HEK293 (cell line): ENCODE results near the gene PLXNA3.

Experiments
- CTCF ChIA-PET: fragments of 350-600 bp; formaldehyde crosslinking; extraction: SDS; loops from one replicate; lab custom pipeline; 2021; ENCODE audit warnings: antibody characterized with exemption; lab: Yijun Ruan, JAX
- POLR2A ChIA-PET: fragments of 300-600 bp; formaldehyde crosslinking; extraction: SDS; loops from one replicate; lab custom pipeline; 2020; ENCODE audit warnings: antibody characterized with exemption, inconsistent platforms; lab: Yijun Ruan, JAX
- H3K27ac ChIP-seq: fragments of 200-500 bp; sonication (Bioruptor generic); 2 replicates; pipeline ENCODE4 v1.5.1; 2014; ENCODE audit warnings: low read depth, low read length, control low read depth, inconsistent platforms; ENCODE audit errors: extremely low read depth
- H3K36me3 ChIP-seq, 2 experiments: fragments of 200-500 bp in 1 of 2; sonication (Bioruptor generic) in 1 of 2; 1 replicate in 1 of 2; 2 replicates in 1 of 2; pipeline ENCODE4 v1.5.1; 2014 to 2017; ENCODE audit warnings: inconsistent platforms in 2 of 2, low read length in 2 of 2; ENCODE audit not compliant: control insufficient read depth in 2 of 2, insufficient read depth in 1 of 2
- H3K4me1 ChIP-seq: fragments of 200-500 bp; sonication (Bioruptor generic); 2 replicates; pipeline ENCODE4 v1.5.1; 2014; ENCODE audit warnings: mild to moderate bottlenecking, low read length, inconsistent platforms; ENCODE audit not compliant: control insufficient read depth, insufficient read depth
- H3K4me3 ChIP-seq: 2 replicates; pipeline ENCODE4 v1.5.1; 2011; ENCODE audit warnings: low read depth, mild to moderate bottlenecking, control low read depth, low read length, moderate library complexity
- H3K9me3 ChIP-seq: fragments of 200-500 bp; sonication (Bioruptor generic); 2 replicates; pipeline ENCODE4 v1.5.1; 2014; ENCODE audit warnings: low read depth, low read length, inconsistent platforms; ENCODE audit not compliant: control insufficient read depth, insufficient read depth
- KLF9 ChIP-seq: fragments of 450-650 bp; formaldehyde crosslinking; IDR thresholded peaks from 2 replicates; pipeline ENCODE4 v1.5.1; 2016; ENCODE audit warnings: missing biosample characterization, missing genetic modification characterization, low read depth
- SCRT2 ChIP-seq: fragments of 450-650 bp; formaldehyde crosslinking; IDR thresholded peaks from 2 replicates; pipeline ENCODE4 v1.5.1; 2016; ENCODE audit warnings: missing biosample characterization, missing genetic modification characterization
- SETDB1 ChIP-seq: IDR thresholded peaks from one replicate; pipeline ENCODE4 v1.6.1; 2017; ENCODE audit warnings: mild to moderate bottlenecking, low read length, moderate library complexity, mixed read lengths; ENCODE audit not compliant: insufficient read length
- SP2 ChIP-seq: fragments of 450-650 bp; formaldehyde crosslinking; IDR thresholded peaks from 2 replicates; pipeline ENCODE4 v1.5.1; 2016; ENCODE audit warnings: missing biosample characterization, missing genetic modification characterization
- YY2 ChIP-seq: fragments of 450-650 bp; formaldehyde crosslinking; IDR thresholded peaks from 2 replicates; pipeline ENCODE4 v1.5.1; 2016; ENCODE audit warnings: missing biosample characterization, missing genetic modification characterization
- ZBTB17 ChIP-seq: fragments of 450-650 bp; formaldehyde crosslinking; IDR thresholded peaks from 2 replicates; pipeline ENCODE4 v1.5.1; 2016; ENCODE audit warnings: missing biosample characterization, missing genetic modification characterization
- ZBTB20 ChIP-seq: fragments of 450-650 bp; formaldehyde crosslinking; IDR thresholded peaks from 2 replicates; pipeline ENCODE4 v1.5.1; 2016; ENCODE audit warnings: missing biosample characterization, missing genetic modification characterization
- ZEB2 ChIP-seq: fragments of 450-650 bp; formaldehyde crosslinking; IDR thresholded peaks from 2 replicates; pipeline ENCODE4 v1.5.1; 2016; ENCODE audit warnings: missing biosample characterization, missing genetic modification characterization
- ZIC2 ChIP-seq: fragments of 450-650 bp; formaldehyde crosslinking; IDR thresholded peaks from 2 replicates; pipeline ENCODE4 v1.5.1; 2016; ENCODE audit warnings: missing biosample characterization, missing genetic modification characterization
- ZNF140 ChIP-seq: fragments of 450-650 bp; formaldehyde crosslinking; IDR thresholded peaks from 2 replicates; pipeline ENCODE4 v1.5.1; 2016; ENCODE audit warnings: missing biosample characterization, missing genetic modification characterization
- ZNF19 ChIP-seq: fragments of 450-650 bp; formaldehyde crosslinking; IDR thresholded peaks from 2 replicates; pipeline ENCODE4; 2016; ENCODE audit warnings: missing biosample characterization, missing genetic modification characterization, low read depth
- ZNF341 ChIP-seq: fragments of 450-650 bp; formaldehyde crosslinking; IDR thresholded peaks from 2 replicates; pipeline ENCODE4; 2016; ENCODE audit warnings: low read depth, missing biosample characterization, missing genetic modification characterization
- ZNF394 ChIP-seq: fragments of 450-650 bp; formaldehyde crosslinking; IDR thresholded peaks from 2 replicates; pipeline ENCODE4 v1.5.1; 2016; ENCODE audit warnings: missing biosample characterization, missing genetic modification characterization, mild to moderate bottlenecking, moderate library complexity, borderline replicate concordance
- ZNF501 ChIP-seq: fragments of 450-650 bp; formaldehyde crosslinking; IDR thresholded peaks from 2 replicates; pipeline ENCODE4 v1.5.1; 2016; ENCODE audit warnings: missing biosample characterization, missing genetic modification characterization
- ZNF544 ChIP-seq: fragments of 450-650 bp; formaldehyde crosslinking; IDR thresholded peaks from 2 replicates; pipeline ENCODE4 v1.5.0; 2017; ENCODE audit warnings: missing biosample characterization, missing genetic modification characterization
- ZNF571 ChIP-seq: fragments of 450-650 bp; formaldehyde crosslinking; IDR thresholded peaks from 2 replicates; pipeline ENCODE4 v1.5.0; 2017; ENCODE audit warnings: missing biosample characterization, missing genetic modification characterization
- ZNF600 ChIP-seq: fragments of 450-650 bp; formaldehyde crosslinking; IDR thresholded peaks from 2 replicates; pipeline ENCODE4 v1.5.1; 2016; ENCODE audit warnings: missing biosample characterization, missing genetic modification characterization
- ZNF768 ChIP-seq: fragments of 450-650 bp; formaldehyde crosslinking; IDR thresholded peaks from 2 replicates; pipeline ENCODE4 v1.5.1; 2018; ENCODE audit warnings: missing biosample characterization, mild to moderate bottlenecking, missing genetic modification characterization
- ZSCAN23 ChIP-seq: fragments of 450-650 bp; formaldehyde crosslinking; IDR thresholded peaks from 2 replicates; pipeline ENCODE4 v1.5.1; 2016; ENCODE audit warnings: missing biosample characterization, missing genetic modification characterization
- TF ChIP-seq, protein P1 (sequence below): fragments of 450-650 bp; formaldehyde crosslinking; IDR thresholded peaks from 2 replicates; pipeline ENCODE4 v1.5.1; 2016; ENCODE audit warnings: missing biosample characterization, missing genetic modification characterization
- TF ChIP-seq, protein P2 (sequence below): fragments of 450-650 bp; formaldehyde crosslinking; IDR thresholded peaks from 2 replicates; pipeline ENCODE4 v1.5.1; 2016; ENCODE audit warnings: missing biosample characterization, missing genetic modification characterization
- TF ChIP-seq, protein P3 (sequence below): fragments of 450-650 bp; formaldehyde crosslinking; IDR thresholded peaks from 2 replicates; pipeline ENCODE4 v1.5.1; 2017; ENCODE audit warnings: missing biosample characterization, missing genetic modification characterization
- TF ChIP-seq, protein P4 (sequence below): fragments of 450-650 bp; formaldehyde crosslinking; IDR thresholded peaks from 2 replicates; pipeline ENCODE4 v1.5.1; 2016; ENCODE audit warnings: missing biosample characterization, missing genetic modification characterization
- TF ChIP-seq, protein P5 (sequence below): fragments of 450-650 bp; formaldehyde crosslinking; IDR thresholded peaks from 2 replicates; pipeline ENCODE4 v1.5.1; 2016; ENCODE audit warnings: missing biosample characterization, missing genetic modification characterization
- TF ChIP-seq, protein P6 (sequence below): fragments of 450-650 bp; formaldehyde crosslinking; optimal IDR thresholded peaks from 2 replicates; pipeline ENCODE3; 2016; ENCODE audit warnings: missing biosample characterization, mild to moderate bottlenecking, missing genetic modification characterization

PLXNA3 gene

DNA sequence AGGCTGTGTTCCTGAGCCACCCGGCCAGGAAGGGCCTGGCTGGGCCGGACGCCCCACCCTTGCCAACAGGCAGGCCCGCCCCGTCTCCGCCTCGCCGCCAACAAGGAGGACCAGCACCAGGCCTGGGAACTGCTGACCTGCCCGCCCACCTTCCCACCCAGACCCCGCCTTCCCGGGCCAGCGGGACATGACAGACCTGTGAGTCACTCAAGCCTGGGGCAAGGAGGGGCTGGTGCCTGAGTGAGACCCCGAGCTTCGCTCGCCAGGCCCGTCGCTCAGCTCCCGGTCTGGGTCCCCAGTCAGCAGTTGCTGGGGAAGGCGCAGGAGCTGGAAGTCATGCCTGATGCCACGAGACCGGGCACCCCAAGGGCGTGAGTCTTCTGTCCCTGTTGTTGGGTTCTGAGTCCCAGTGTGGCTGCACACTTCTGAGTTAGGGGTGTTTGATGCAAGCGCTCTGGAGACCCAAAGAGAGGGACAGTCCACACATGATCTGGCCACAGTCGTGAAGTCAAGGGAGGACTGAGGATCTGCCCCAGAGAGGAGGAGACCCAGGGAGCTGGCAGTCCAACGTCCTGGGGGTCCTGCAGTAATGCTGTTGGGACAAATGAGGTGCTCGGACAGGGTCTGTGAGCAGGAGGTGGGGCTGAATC is 48.7 kb upstream of the PLXNA3 start, which contains the start of gene DNASE1L1 (continued):
- no peak for TF ChIP-seq SETDB1
- TF ChIP-seq ZNF19 (tag by site-specific recombination): no peak
- TF ChIP-seq ZNF600 (tag by site-specific recombination): peak; percentile 63; the same call in 1 of the 2 replicates
- TF ChIP-seq, all 188 proteins: peak for 9

DNA sequence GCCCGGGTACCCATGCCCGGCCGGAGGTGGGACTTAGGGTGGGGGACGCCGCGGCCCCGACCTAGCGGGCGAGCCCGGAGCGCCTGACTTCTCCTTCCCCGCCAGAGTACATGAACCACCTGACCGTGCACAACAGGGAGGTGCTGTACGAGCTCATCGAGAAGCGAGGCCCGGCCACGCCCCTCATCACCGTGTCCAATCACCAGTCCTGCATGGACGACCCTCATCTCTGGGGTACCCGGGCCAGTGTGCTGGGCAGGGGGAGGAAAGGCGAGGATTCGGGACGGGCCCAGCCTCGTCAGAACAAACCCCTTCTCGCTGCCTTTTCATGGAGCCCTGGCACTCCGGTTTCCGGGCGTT is 46.1 kb upstream of the PLXNA3 start:
- Histone ChIP-seq H3K27ac (peak overlapping the region; percentile 92), H3K4me3 (peak overlapping the region; percentile 57), H3K9me3 (no peaks in the 10 kb centered on the region)
- TF ChIP-seq ZSCAN23 (tag by site-specific recombination) (no peak), SP2 (tag by site-specific recombination) (peak; percentile 49; the same call in 1 of the 2 replicates), ZNF544 (tag by site-specific recombination) (no peak), SCRT2 (tag by site-specific recombination) (0 out of 2 replicates have a peak, but pooled peaks have one; percentile 7), ZNF341 (peak; percentile 89), ZNF140 (tag by site-specific recombination) (no peak), ZBTB17 (tag by site-specific recombination) (peak; percentile 81), ZEB2 (peak; percentile 16; the same call in 1 of the 2 replicates), ZBTB20 (tag by site-specific recombination) (peak; percentile 76), KLF9 (tag by site-specific recombination) (peak; percentile 80), ZNF394 (tag by site-specific recombination) (no peak), ZNF768 (tag by site-specific recombination) (no peak), YY2 (tag by site-specific recombination) (no peak), ZNF501 (tag by site-specific recombination) (peak; percentile 35; the same call in 1 of the 2 replicates), ZNF600 (tag by site-specific recombination) (peak; percentile 29; the same call in 1 of the 2 replicates), ZNF571 (tag by site-specific recombination) (no peak), ZIC2 (tag by site-specific recombination) (peak; percentile 42; the same call in 1 of the 2 replicates)
- TF ChIP-seq, protein P1, sequence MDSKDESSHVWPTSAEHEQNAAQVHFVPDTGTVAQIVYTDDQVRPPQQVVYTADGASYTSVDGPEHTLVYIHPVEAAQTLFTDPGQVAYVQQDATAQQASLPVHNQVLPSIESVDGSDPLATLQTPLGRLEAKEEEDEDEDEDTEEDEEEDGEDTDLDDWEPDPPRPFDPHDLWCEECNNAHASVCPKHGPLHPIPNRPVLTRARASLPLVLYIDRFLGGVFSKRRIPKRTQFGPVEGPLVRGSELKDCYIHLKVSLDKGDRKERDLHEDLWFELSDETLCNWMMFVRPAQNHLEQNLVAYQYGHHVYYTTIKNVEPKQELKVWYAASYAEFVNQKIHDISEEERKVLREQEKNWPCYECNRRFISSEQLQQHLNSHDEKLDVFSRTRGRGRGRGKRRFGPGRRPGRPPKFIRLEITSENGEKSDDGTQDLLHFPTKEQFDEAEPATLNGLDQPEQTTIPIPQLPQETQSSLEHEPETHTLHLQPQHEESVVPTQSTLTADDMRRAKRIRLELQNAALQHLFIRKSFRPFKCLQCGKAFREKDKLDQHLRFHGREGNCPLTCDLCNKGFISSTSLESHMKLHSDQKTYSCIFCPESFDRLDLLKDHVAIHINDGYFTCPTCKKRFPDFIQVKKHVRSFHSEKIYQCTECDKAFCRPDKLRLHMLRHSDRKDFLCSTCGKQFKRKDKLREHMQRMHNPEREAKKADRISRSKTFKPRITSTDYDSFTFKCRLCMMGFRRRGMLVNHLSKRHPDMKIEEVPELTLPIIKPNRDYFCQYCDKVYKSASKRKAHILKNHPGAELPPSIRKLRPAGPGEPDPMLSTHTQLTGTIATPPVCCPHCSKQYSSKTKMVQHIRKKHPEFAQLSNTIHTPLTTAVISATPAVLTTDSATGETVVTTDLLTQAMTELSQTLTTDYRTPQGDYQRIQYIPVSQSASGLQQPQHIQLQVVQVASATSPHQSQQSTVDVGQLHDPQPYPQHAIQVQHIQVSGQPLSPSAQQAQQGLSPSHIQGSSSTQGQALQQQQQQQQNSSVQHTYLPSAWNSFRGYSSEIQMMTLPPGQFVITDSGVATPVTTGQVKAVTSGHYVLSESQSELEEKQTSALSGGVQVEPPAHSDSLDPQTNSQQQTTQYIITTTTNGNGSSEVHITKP: 0 out of 2 replicates have a peak, but pooled peaks have one; percentile 9
- TF ChIP-seq, protein P2, sequence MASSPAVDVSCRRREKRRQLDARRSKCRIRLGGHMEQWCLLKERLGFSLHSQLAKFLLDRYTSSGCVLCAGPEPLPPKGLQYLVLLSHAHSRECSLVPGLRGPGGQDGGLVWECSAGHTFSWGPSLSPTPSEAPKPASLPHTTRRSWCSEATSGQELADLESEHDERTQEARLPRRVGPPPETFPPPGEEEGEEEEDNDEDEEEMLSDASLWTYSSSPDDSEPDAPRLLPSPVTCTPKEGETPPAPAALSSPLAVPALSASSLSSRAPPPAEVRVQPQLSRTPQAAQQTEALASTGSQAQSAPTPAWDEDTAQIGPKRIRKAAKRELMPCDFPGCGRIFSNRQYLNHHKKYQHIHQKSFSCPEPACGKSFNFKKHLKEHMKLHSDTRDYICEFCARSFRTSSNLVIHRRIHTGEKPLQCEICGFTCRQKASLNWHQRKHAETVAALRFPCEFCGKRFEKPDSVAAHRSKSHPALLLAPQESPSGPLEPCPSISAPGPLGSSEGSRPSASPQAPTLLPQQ (tag by site-specific recombination): 0 out of 2 replicates have a peak, but pooled peaks have one; percentile 31
- TF ChIP-seq, protein P3, sequence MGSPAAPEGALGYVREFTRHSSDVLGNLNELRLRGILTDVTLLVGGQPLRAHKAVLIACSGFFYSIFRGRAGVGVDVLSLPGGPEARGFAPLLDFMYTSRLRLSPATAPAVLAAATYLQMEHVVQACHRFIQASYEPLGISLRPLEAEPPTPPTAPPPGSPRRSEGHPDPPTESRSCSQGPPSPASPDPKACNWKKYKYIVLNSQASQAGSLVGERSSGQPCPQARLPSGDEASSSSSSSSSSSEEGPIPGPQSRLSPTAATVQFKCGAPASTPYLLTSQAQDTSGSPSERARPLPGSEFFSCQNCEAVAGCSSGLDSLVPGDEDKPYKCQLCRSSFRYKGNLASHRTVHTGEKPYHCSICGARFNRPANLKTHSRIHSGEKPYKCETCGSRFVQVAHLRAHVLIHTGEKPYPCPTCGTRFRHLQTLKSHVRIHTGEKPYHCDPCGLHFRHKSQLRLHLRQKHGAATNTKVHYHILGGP (tag by site-specific recombination): no peak
- TF ChIP-seq, protein P4, sequence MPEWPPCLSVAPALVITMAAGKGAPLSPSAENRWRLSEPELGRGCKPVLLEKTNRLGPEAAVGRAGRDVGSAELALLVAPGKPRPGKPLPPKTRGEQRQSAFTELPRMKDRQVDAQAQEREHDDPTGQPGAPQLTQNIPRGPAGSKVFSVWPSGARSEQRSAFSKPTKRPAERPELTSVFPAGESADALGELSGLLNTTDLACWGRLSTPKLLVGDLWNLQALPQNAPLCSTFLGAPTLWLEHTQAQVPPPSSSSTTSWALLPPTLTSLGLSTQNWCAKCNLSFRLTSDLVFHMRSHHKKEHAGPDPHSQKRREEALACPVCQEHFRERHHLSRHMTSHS (tag by site-specific recombination): no peak
- TF ChIP-seq, protein P5, sequence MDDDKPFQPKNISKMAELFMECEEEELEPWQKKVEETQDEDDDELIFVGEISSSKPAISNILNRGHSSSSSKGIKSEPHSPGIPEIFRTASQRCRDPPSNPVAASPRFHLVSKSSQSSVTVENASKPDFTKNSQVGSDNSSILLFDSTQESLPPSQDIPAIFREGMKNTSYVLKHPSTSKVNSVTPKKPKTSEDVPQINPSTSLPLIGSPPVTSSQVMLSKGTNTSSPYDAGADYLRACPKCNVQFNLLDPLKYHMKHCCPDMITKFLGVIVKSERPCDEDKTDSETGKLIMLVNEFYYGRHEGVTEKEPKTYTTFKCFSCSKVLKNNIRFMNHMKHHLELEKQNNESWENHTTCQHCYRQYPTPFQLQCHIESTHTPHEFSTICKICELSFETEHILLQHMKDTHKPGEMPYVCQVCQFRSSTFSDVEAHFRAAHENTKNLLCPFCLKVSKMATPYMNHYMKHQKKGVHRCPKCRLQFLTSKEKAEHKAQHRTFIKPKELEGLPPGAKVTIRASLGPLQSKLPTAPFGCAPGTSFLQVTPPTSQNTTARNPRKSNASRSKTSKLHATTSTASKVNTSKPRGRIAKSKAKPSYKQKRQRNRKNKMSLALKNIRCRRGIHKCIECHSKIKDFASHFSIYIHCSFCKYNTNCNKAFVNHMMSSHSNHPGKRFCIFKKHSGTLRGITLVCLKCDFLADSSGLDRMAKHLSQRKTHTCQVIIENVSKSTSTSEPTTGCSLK: no peak
- TF ChIP-seq, protein P6, sequence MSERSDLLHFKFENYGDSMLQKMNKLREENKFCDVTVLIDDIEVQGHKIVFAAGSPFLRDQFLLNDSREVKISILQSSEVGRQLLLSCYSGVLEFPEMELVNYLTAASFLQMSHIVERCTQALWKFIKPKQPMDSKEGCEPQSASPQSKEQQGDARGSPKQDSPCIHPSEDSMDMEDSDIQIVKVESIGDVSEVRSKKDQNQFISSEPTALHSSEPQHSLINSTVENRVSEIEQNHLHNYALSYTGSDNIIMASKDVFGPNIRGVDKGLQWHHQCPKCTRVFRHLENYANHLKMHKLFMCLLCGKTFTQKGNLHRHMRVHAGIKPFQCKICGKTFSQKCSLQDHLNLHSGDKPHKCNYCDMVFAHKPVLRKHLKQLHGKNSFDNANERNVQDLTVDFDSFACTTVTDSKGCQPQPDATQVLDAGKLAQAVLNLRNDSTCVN: peak; percentile 37
- TF ChIP-seq, all 188 proteins: peak for 13
- no peaks in the 10 kb centered on the region; the same call in 1 of the 2 replicates for H3K4me1 ChIP-seq
- peaks cover 5 to 16% of the 10 kb centered on the region in 2 experiments; a peak in 2 of 3 replicates for H3K36me3 ChIP-seq
- POLR2A ChIA-PET: interaction anchor here (0.6 to 4.0 kb wide), 10 partner anchors 10 to 136 kb away, joined by 3 to 57 read pairs (median 8); partner anchors contain the start of genes ATP6AP1, FAM50A, IKBKG and RPL10
- CTCF ChIA-PET: interaction anchor here (1.0 kb wide), 2 partner anchors 13 to 39 kb away, joined by 4 to 5 read pairs; partner anchors contain the start of gene RPL10
